ENCODE measurements around the gene FRMD8. TPM values are rescaled to one million over a fixed set of nuclear protein-coding genes. Genes with fewer than 3 reads are reported as not detected.

The FRMD8 gene
- polyA plus RNA-seq, 1 donor (not counting 4 experiments of a cell fraction or from before 2014, with no cell fraction given), result 24.1 TPM

GRCh38 chr11:65378208-65378927, 8.1 kb upstream of the FRMD8 start:
- Histone ChIP-seq H3K36me3 (ENCODE audit: control insufficient read depth in 2 of 2, extremely low read depth in 1 of 2, insufficient read depth in 2 of 2, low read length in 2 of 2) (no peaks in the 10 kb centered on the region), H3K27me3 (ENCODE audit: control insufficient read depth, extremely low read depth, insufficient read depth, low read length) (no peaks in the 10 kb centered on the region), H2AFZ (ENCODE audit: control insufficient read depth, low read length) (no peak overlapping the region), H3K9me3 (ENCODE audit: control insufficient read depth, low read depth, low read length) (no peaks in the 10 kb centered on the region), H4K20me1 (ENCODE audit: control insufficient read depth, extremely low read depth, insufficient read depth, low read length) (no peaks in the 10 kb centered on the region), H3K9me1 (ENCODE audit: control insufficient read depth, extremely low read depth, insufficient read depth, low read length) (no peaks in the 10 kb centered on the region), H3K4me1 (ENCODE audit: control insufficient read depth, extremely low read depth, insufficient read depth, low read length) (peaks cover 17% of the 10 kb centered on the region), H3K4me2 (ENCODE audit: control insufficient read depth, extremely low read depth, insufficient read depth, low read depth, low read length) (no peak overlapping the region), H3K4me3 (ENCODE audit: control insufficient read depth in 2 of 3, extremely low read depth in 1 of 3, insufficient read depth in 2 of 3, low read depth in 1 of 3, low read length in 3 of 3) (no peak overlapping the region), H3K79me2 (ENCODE audit: control insufficient read depth, insufficient read depth, low read length) (no peaks in the 10 kb centered on the region), H3K27ac (ENCODE audit: control insufficient read depth, insufficient read depth, low read length) (no peak overlapping the region), H3K9ac (ENCODE audit: control insufficient read depth, extremely low read depth, insufficient read depth, low read length) (no peak overlapping the region)
- TF ChIP-seq EZH2 (IDR thresholded peaks at IDR 0.05; ENCODE audit: low read length) (no peak), CTCF (optimal IDR thresholded peaks at IDR 0.05 in 1 of 3, IDR thresholded peaks at IDR 0.05 in 1 of 3, conservative IDR thresholded peaks at IDR 0.05 in 1 of 3; ENCODE audit: extremely low read depth in 1 of 3, insufficient read depth in 2 of 3, low read length in 3 of 3) (peak in 1 of 3 experiments; percentile 38)
- FAIRE-seq (no peak), DNase-seq (ENCODE audit: low read depth, low spot score) (no peak)
- dilution Hi-C loops (cut with MboI; ENCODE audit: extremely low pct_ligation_motif_present, low sequenced_read_pairs), result no loop called here

- Histone ChIP-seq H3K27me3 (ENCODE audit: control insufficient read depth, extremely low read depth, insufficient read depth, low read length) (no peaks in the 10 kb centered on the region), H4K20me1 (ENCODE audit: control insufficient read depth, extremely low read depth, insufficient read depth, low read length) (no peaks in the 10 kb centered on the region), H3K4me3 (ENCODE audit: control insufficient read depth in 2 of 3, extremely low read depth in 1 of 3, insufficient read depth in 2 of 3, low read depth in 1 of 3, low read length in 3 of 3) (no peak overlapping the region), H3K9ac (ENCODE audit: control insufficient read depth, extremely low read depth, insufficient read depth, low read length) (no peak overlapping the region), H3K4me1 (ENCODE audit: control insufficient read depth, extremely low read depth, insufficient read depth, low read length) (peaks cover 24% of the 10 kb centered on the region), H3K27ac (ENCODE audit: control insufficient read depth, insufficient read depth, low read length) (no peak overlapping the region), H3K9me3 (ENCODE audit: control insufficient read depth, low read depth, low read length) (no peaks in the 10 kb centered on the region), H3K9me1 (ENCODE audit: control insufficient read depth, extremely low read depth, insufficient read depth, low read length) (no peaks in the 10 kb centered on the region), H3K36me3 (ENCODE audit: control insufficient read depth in 2 of 2, extremely low read depth in 1 of 2, insufficient read depth in 2 of 2, low read length in 2 of 2) (no peaks in the 10 kb centered on the region), H3K4me2 (ENCODE audit: control insufficient read depth, extremely low read depth, insufficient read depth, low read depth, low read length) (no peak overlapping the region), H2AFZ (ENCODE audit: control insufficient read depth, low read length) (no peak overlapping the region), H3K79me2 (ENCODE audit: control insufficient read depth, insufficient read depth, low read length) (no peaks in the 10 kb centered on the region)
- FAIRE-seq (no peak), DNase-seq (ENCODE audit: low read depth, low spot score) (no peak)
- dilution Hi-C loops (cut with MboI; ENCODE audit: extremely low pct_ligation_motif_present, low sequenced_read_pairs), result no loop called here
- TF ChIP-seq EZH2 (IDR thresholded peaks at IDR 0.05; ENCODE audit: low read length) (no peak), CTCF (optimal IDR thresholded peaks at IDR 0.05 in 1 of 3, IDR thresholded peaks at IDR 0.05 in 1 of 3, conservative IDR thresholded peaks at IDR 0.05 in 1 of 3; ENCODE audit: extremely low read depth in 1 of 3, insufficient read depth in 2 of 3, low read length in 3 of 3) (no peak)
Measured at GRCh38 chr11:65378928-65379638, 7.4 kb upstream of the FRMD8 start.
